HEK293 (cell line): ENCODE data around the gene CC2D1A.

Experiments used
- HOXA7 ChIP-seq: sonication (generic); formaldehyde crosslinking; IDR thresholded peaks from 2 replicates; pipeline ENCODE4 v1.8.1; 2022; ENCODE audit warnings: missing genetic modification reagents, borderline replicate concordance
- TCF7L2 ChIP-seq: IDR thresholded peaks from 2 replicates; pipeline ENCODE4 v1.6.1; 2011; ENCODE audit warnings: low read depth, mild to moderate bottlenecking, inconsistent platforms, low read length, moderate library complexity, borderline replicate concordance
- ZNF16 ChIP-seq: fragments of 450-650 bp; formaldehyde crosslinking; IDR thresholded peaks from 2 replicates; pipeline ENCODE4 v1.5.1; 2016; ENCODE audit warnings: low read depth, missing biosample characterization, missing genetic modification characterization
- ZNF776 ChIP-seq: fragments of 450-650 bp; formaldehyde crosslinking; IDR thresholded peaks from 2 replicates; pipeline ENCODE4 v1.5.0; 2017; ENCODE audit warnings: missing biosample characterization, missing genetic modification characterization, borderline replicate concordance
- TF ChIP-seq, protein P1 (sequence below): fragments of 450-650 bp; formaldehyde crosslinking; IDR thresholded peaks from 2 replicates; pipeline ENCODE4 v1.5.1; 2016; ENCODE audit warnings: missing biosample characterization, missing genetic modification characterization
- TF ChIP-seq, protein P2 (sequence below): IDR thresholded peaks from 2 replicates; pipeline ENCODE4 v1.6.1; 2011; ENCODE audit warnings: mild to moderate bottlenecking, low read depth, low read length, borderline replicate concordance
- TF ChIP-seq, protein P3 (sequence below): fragments of 450-650 bp; formaldehyde crosslinking; IDR thresholded peaks from 2 replicates; pipeline ENCODE4 v1.5.1; 2016; ENCODE audit warnings: missing biosample characterization, missing genetic modification characterization
- TF ChIP-seq, protein P4 (sequence below): fragments of 450-650 bp; formaldehyde crosslinking; IDR thresholded peaks from 2 replicates; pipeline ENCODE4 v1.5.1; 2016; ENCODE audit warnings: missing biosample characterization, missing genetic modification characterization

DNA sequence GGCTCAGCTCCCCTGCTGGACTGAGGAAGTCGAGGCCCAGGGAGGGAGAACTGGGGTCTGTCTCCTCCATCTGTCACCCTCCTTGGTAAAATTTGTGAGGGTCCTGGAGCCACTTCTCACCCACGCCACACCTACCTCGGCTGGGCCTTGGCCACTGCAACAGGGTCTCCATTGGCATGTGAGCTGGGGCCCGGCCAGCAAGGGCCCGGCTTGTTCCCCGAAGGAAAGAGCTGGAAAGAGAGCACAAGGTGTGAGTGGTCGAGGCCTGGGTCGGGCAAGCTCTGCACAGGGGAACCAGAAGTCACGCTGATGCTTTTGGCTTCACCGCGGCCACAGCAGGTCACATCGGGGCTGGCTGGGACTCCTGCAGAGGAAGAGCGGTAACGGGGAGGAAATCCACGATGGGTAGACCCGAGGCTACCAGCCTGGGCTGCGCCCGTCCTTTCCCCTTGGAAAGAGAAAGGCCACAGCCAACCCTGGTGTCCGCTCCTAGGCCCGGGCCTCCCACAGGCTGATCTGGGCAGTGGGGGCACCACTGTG lies 20.1 kb upstream of the CC2D1A start:
- no peak for TF ChIP-seq ZNF16
- TF ChIP-seq, protein P1, sequence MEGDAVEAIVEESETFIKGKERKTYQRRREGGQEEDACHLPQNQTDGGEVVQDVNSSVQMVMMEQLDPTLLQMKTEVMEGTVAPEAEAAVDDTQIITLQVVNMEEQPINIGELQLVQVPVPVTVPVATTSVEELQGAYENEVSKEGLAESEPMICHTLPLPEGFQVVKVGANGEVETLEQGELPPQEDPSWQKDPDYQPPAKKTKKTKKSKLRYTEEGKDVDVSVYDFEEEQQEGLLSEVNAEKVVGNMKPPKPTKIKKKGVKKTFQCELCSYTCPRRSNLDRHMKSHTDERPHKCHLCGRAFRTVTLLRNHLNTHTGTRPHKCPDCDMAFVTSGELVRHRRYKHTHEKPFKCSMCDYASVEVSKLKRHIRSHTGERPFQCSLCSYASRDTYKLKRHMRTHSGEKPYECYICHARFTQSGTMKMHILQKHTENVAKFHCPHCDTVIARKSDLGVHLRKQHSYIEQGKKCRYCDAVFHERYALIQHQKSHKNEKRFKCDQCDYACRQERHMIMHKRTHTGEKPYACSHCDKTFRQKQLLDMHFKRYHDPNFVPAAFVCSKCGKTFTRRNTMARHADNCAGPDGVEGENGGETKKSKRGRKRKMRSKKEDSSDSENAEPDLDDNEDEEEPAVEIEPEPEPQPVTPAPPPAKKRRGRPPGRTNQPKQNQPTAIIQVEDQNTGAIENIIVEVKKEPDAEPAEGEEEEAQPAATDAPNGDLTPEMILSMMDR (tag by site-specific recombination) = no peak
- TF ChIP-seq TCF7L2 = no peak
- TF ChIP-seq, protein P2, sequence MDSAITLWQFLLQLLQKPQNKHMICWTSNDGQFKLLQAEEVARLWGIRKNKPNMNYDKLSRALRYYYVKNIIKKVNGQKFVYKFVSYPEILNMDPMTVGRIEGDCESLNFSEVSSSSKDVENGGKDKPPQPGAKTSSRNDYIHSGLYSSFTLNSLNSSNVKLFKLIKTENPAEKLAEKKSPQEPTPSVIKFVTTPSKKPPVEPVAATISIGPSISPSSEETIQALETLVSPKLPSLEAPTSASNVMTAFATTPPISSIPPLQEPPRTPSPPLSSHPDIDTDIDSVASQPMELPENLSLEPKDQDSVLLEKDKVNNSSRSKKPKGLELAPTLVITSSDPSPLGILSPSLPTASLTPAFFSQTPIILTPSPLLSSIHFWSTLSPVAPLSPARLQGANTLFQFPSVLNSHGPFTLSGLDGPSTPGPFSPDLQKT = no peak
- TF ChIP-seq, protein P3, sequence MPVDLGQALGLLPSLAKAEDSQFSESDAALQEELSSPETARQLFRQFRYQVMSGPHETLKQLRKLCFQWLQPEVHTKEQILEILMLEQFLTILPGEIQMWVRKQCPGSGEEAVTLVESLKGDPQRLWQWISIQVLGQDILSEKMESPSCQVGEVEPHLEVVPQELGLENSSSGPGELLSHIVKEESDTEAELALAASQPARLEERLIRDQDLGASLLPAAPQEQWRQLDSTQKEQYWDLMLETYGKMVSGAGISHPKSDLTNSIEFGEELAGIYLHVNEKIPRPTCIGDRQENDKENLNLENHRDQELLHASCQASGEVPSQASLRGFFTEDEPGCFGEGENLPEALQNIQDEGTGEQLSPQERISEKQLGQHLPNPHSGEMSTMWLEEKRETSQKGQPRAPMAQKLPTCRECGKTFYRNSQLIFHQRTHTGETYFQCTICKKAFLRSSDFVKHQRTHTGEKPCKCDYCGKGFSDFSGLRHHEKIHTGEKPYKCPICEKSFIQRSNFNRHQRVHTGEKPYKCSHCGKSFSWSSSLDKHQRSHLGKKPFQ (tag by site-specific recombination) = no peak
- no peak for TF ChIP-seq ZNF776 (tag by site-specific recombination)
- TF ChIP-seq, protein P4, sequence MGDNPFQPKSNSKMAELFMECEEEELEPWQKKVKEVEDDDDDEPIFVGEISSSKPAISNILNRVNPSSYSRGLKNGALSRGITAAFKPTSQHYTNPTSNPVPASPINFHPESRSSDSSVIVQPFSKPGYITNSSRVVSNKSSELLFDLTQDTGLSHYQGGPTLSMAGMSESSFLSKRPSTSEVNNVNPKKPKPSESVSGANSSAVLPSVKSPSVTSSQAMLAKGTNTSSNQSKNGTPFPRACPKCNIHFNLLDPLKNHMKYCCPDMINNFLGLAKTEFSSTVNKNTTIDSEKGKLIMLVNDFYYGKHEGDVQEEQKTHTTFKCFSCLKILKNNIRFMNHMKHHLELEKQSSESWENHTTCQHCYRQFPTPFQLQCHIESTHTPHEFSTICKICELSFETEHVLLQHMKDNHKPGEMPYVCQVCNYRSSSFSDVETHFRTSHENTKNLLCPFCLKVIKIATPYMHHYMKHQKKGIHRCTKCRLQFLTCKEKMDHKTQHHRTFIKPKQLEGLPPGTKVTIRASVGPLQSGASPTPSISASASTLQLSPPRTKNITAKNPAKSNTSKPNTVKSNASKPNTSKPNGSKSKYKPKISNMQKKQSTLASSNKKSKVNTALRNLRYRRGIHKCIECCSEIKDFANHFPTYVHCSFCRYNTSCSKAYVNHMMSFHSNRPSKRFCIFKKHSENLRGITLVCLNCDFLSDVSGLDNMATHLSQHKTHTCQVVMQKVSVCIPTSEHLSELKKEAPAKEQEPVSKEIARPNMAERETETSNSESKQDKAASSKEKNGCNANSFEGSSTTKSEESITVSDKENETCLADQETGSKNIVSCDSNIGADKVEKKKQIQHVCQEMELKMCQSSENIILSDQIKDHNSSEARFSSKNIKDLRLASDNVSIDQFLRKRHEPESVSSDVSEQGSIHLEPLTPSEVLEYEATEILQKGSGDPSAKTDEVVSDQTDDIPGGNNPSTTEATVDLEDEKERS (tag by site-specific recombination) = no peak
- no peak for TF ChIP-seq HOXA7 (CRISPR knock-in tag)
